ENCODE data around the gene SEMA4A.
A peak's percentile ranks its signal among the peaks of the same experiment; 100 is the strongest.

The SEMA4A gene

DNA sequence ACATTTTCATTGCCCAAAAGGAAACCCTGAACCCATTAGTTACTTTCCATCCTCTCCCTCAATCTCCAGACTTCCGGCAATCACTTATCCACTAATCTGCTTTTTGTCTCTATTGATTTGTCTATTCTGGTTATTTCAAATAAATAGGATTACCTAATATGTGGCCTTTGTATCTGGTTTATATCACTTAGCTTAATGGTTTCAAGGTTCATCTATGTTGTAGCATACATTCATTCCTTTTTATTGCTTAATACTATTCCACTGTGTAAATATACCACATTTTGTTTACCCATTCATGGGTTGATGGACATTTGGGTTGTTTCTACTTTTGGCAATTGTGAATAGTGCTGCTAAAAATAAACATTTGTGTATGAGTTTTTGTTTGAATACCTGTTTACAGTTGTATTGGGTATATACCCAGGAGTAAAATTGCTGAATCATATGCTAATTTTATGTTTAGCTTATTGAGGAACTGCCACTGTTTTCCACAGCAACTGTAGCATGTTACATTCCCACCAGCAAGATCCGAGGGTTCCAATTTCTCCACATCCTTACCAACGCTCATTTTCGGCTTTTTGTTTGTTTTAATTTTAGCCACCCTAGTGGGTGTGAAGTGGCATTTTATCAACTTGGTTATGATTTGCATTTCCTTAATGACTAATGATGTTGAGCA lies 38.0 kb downstream of the SEMA4A start:
- TF ChIP-seq SUZ12 (IDR thresholded peaks at IDR 0.05; ENCODE audit: extremely low read depth, insufficient read depth, insufficient read length) (no peak), ZNF274 (IDR thresholded peaks at IDR 0.05; ENCODE audit: low read depth, low read length) (no peak), YY1 (IDR thresholded peaks at IDR 0.05; ENCODE audit: insufficient read depth, insufficient read length) (no peak)
- Histone ChIP-seq H3K36me3 (ENCODE audit: insufficient read depth, insufficient read length, low read length) (peaks cover 12% of the 10 kb centered on the region), H3K27me3 (ENCODE audit: insufficient read depth, insufficient read length) (no peaks in the 10 kb centered on the region), H3K9me3 (ENCODE audit: insufficient read depth, low read length) (peaks cover 36% of the 10 kb centered on the region), H3K9ac (ENCODE audit: insufficient read length, low read depth) (no peak overlapping the region), H3K4me3 (ENCODE audit: insufficient read length, low read depth) (no peak overlapping the region), H3K4me1 (ENCODE audit: insufficient read depth, insufficient read length) (no peaks in the 10 kb centered on the region)
- DNase-seq (ENCODE audit: low read depth, low spot score): no peak

DNA sequence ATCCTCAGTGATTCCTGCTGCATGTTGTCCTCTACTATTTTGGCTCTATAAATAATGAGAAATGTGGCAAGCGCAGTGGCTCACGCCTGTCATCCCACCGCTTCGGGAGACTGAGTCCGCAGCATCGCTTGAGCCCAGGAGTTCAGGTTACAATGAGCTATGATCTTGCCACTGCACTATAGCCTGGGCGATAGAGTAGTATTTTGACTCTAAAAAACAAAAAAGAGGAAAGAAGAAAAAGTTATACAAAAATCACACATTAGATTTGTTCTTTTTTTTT lies 39.8 kb downstream of the SEMA4A start:
- peak overlapping the region; percentile 86 for H3K9ac ChIP-seq (ENCODE audit: insufficient read length, low read depth)
- H3K27me3 ChIP-seq (ENCODE audit: insufficient read depth, insufficient read length): no peaks in the 10 kb centered on the region
- TF ChIP-seq SUZ12 (IDR thresholded peaks at IDR 0.05; ENCODE audit: extremely low read depth, insufficient read depth, insufficient read length): no peak
- no peak for TF ChIP-seq ZNF274 (IDR thresholded peaks at IDR 0.05; ENCODE audit: low read depth, low read length)
- TF ChIP-seq YY1 (IDR thresholded peaks at IDR 0.05; ENCODE audit: insufficient read depth, insufficient read length): no peak
- no peaks in the 10 kb centered on the region for H3K4me1 ChIP-seq (ENCODE audit: insufficient read depth, insufficient read length)
- H3K4me3 ChIP-seq (ENCODE audit: insufficient read length, low read depth): peak overlapping the region; percentile 83
- DNase-seq (ENCODE audit: low read depth, low spot score): no peak
- H3K36me3 ChIP-seq (ENCODE audit: insufficient read depth, insufficient read length, low read length): peaks cover 28% of the 10 kb centered on the region
- peaks cover 21% of the 10 kb centered on the region for H3K9me3 ChIP-seq (ENCODE audit: insufficient read depth, low read length)

DNA sequence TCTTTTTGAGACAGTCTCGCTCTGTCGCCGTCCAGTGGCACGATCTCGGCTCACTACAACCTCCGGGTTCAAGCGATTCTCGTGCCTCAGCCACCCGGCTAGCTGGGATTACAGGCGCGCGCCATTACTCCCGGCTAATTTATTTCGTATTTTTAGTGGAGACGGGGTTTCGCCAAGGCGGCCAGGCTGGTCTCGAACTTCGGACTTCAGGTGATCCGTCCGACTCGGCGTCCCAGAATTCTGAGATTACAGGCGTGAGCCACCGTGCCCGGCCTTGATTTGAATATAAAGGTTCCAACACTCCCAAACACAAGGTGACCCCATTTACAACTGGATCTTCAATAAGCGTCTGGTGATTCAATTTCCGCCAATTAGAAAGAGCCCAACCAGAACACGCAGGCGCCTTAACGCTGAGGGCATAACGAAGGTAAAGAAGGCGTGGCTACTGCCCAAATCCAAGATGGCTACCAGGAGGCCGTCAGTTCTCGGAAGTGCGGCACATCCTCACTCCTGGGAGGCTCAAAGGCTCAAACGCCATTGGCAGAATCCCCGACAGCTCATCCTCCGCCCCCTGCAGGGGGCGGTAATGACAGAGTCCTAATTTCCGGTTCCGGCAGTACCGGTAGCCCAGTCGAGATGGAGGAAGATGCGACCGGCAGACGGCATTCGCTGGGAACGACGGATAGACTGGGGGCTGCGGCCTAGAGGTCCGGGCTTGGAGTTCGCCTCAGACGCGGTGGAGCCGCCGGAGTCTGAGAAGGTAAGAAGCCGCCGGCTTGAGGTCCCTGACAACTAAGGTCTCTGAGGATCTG lies 40.3 kb downstream of the SEMA4A start, which contains the start of gene SLC25A44:
Gene SLC25A44 (plus strand): TSS at position 617 of the 812 bp plus-strand sequence. CDS start 5,744 bp downstream, outside the sequence.
- Histone ChIP-seq H3K27me3 (ENCODE audit: insufficient read depth, insufficient read length) (no peaks in the 10 kb centered on the region), H3K36me3 (ENCODE audit: insufficient read depth, insufficient read length, low read length) (peaks cover 30% of the 10 kb centered on the region), H3K9me3 (ENCODE audit: insufficient read depth, low read length) (peaks cover 16% of the 10 kb centered on the region), H3K4me1 (ENCODE audit: insufficient read depth, insufficient read length) (no peaks in the 10 kb centered on the region), H3K4me3 (ENCODE audit: insufficient read length, low read depth) (peak within 1 kb of the TSS; percentile 83), H3K9ac (ENCODE audit: insufficient read length, low read depth) (peak within 1 kb of the TSS; percentile 86)
- peak; percentile 100 for DNase-seq (ENCODE audit: low read depth, low spot score)
- TF ChIP-seq SUZ12 (IDR thresholded peaks at IDR 0.05; ENCODE audit: extremely low read depth, insufficient read depth, insufficient read length) (no peak), YY1 (IDR thresholded peaks at IDR 0.05; ENCODE audit: insufficient read depth, insufficient read length) (peak; percentile 99), ZNF274 (IDR thresholded peaks at IDR 0.05; ENCODE audit: low read depth, low read length) (no peak)

DNA sequence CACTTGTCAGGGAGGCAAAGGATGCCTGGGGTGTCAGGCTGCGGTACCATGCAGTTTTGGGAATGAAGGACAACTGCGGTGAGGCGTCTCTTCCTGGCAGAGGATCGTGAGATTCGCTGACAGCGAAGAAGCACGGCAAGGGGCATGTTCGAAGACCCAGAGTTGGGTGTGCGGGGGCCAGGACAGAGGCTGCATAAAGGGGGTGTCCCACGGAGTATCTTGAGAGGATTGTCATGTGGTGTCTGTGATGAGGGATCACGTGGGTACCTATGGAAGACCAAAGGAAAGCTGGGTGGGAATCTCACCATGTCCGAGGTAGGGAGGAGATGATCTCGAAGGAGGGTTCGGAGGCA lies 40.9 kb downstream of the SEMA4A start:
- Histone ChIP-seq H3K4me3 (ENCODE audit: insufficient read length, low read depth) (peak overlapping the region; percentile 83), H3K9ac (ENCODE audit: insufficient read length, low read depth) (peak overlapping the region; percentile 82), H3K36me3 (ENCODE audit: insufficient read depth, insufficient read length, low read length) (peaks cover 36% of the 10 kb centered on the region), H3K4me1 (ENCODE audit: insufficient read depth, insufficient read length) (no peaks in the 10 kb centered on the region), H3K9me3 (ENCODE audit: insufficient read depth, low read length) (peaks cover 10% of the 10 kb centered on the region), H3K27me3 (ENCODE audit: insufficient read depth, insufficient read length) (no peaks in the 10 kb centered on the region)
- TF ChIP-seq SUZ12 (IDR thresholded peaks at IDR 0.05; ENCODE audit: extremely low read depth, insufficient read depth, insufficient read length) (no peak), YY1 (IDR thresholded peaks at IDR 0.05; ENCODE audit: insufficient read depth, insufficient read length) (no peak), ZNF274 (IDR thresholded peaks at IDR 0.05; ENCODE audit: low read depth, low read length) (no peak)
- DNase-seq (ENCODE audit: low read depth, low spot score): no peak

DNA sequence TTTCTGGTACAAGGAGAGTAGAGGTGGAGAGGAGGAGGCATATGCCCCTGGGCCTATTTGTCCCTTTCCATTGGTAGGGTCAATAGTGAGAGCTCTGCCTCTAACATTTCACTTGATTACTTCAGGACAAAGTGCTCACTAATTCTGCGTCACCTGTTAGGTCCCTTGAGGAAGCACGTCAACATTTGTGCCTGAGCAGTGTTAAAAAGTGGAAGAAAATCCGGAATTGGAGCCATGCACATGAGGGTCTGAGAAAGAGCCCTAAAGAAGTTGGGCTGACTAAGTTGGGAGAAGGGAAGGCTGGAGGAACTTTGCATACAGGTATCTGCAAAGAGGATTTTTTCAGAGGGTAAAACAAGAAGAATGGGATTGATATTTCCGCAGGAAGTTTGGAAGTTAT lies 42.5 kb downstream of the SEMA4A start:
- no peaks in the 10 kb centered on the region for H3K27me3 ChIP-seq (ENCODE audit: insufficient read depth, insufficient read length)
- no peak overlapping the region for H3K9ac ChIP-seq (ENCODE audit: insufficient read length, low read depth)
- H3K9me3 ChIP-seq (ENCODE audit: insufficient read depth, low read length): no peaks in the 10 kb centered on the region
- DNase-seq (ENCODE audit: low read depth, low spot score): no peak
- no peak for TF ChIP-seq ZNF274 (IDR thresholded peaks at IDR 0.05; ENCODE audit: low read depth, low read length)
- no peak for TF ChIP-seq YY1 (IDR thresholded peaks at IDR 0.05; ENCODE audit: insufficient read depth, insufficient read length)
- no peak for TF ChIP-seq SUZ12 (IDR thresholded peaks at IDR 0.05; ENCODE audit: extremely low read depth, insufficient read depth, insufficient read length)
- peaks cover 4% of the 10 kb centered on the region for H3K4me1 ChIP-seq (ENCODE audit: insufficient read depth, insufficient read length)
- no peak overlapping the region for H3K4me3 ChIP-seq (ENCODE audit: insufficient read length, low read depth)
- H3K36me3 ChIP-seq (ENCODE audit: insufficient read depth, insufficient read length, low read length): peaks cover 49% of the 10 kb centered on the region

DNA sequence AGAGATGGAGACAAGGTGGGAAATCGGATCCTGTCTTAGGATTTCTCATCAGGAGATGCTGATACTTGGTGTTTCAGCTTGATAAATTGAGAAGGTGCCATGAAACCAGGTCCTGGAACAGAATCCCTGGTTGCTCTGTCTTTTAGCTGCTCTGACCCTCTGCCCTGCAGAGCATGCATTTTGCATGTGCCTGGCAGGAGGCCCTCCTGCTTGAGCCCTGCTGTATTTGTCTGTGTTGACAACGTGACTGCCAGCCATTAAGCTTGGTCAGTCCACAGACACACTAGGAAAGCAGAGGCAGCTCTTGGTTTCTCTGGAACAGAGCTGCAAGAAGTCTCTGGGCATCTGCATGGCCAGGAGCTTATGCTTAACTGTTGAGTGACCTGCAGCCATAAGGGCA lies 43.1 kb downstream of the SEMA4A start:
- Histone ChIP-seq H3K36me3 (ENCODE audit: insufficient read depth, insufficient read length, low read length) (peaks cover 55% of the 10 kb centered on the region), H3K4me3 (ENCODE audit: insufficient read length, low read depth) (no peak overlapping the region), H3K9ac (ENCODE audit: insufficient read length, low read depth) (no peak overlapping the region), H3K27me3 (ENCODE audit: insufficient read depth, insufficient read length) (no peaks in the 10 kb centered on the region), H3K9me3 (ENCODE audit: insufficient read depth, low read length) (no peaks in the 10 kb centered on the region), H3K4me1 (ENCODE audit: insufficient read depth, insufficient read length) (peaks cover 4% of the 10 kb centered on the region)
- DNase-seq (ENCODE audit: low read depth, low spot score): no peak
- TF ChIP-seq YY1 (IDR thresholded peaks at IDR 0.05; ENCODE audit: insufficient read depth, insufficient read length): no peak
- no peak for TF ChIP-seq SUZ12 (IDR thresholded peaks at IDR 0.05; ENCODE audit: extremely low read depth, insufficient read depth, insufficient read length)
- TF ChIP-seq ZNF274 (IDR thresholded peaks at IDR 0.05; ENCODE audit: low read depth, low read length): no peak

DNA sequence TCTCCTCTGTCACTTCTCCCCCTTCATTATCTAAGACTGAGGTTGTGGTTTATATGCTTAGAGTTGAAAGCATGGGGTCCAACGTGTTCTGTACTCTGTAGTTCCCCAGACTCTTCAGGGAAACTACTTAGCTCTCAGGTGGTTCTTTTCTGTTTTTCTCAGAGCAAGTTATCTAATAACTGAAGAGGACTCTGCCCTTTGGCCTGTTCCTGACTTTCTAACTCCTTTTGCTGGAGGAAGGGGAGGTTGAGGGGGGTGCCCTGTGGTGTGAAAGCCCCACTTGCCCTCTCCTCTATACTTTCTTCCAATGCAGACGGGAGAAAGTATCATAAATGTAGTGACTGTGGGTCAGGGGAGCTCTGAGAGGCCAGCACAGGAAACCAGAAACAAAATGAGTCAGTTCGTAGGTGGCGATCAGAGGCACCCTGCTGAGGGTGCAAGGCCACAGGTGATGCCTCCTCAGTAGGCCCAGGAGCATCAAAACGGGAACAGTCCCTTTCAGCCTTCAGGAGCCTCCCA lies 45.5 kb downstream of the SEMA4A start:
- Histone ChIP-seq H3K9me3 (ENCODE audit: insufficient read depth, low read length) (no peaks in the 10 kb centered on the region), H3K36me3 (ENCODE audit: insufficient read depth, insufficient read length, low read length) (peaks cover 70% of the 10 kb centered on the region), H3K27me3 (ENCODE audit: insufficient read depth, insufficient read length) (no peaks in the 10 kb centered on the region), H3K4me1 (ENCODE audit: insufficient read depth, insufficient read length) (peaks cover 4% of the 10 kb centered on the region), H3K9ac (ENCODE audit: insufficient read length, low read depth) (no peak overlapping the region), H3K4me3 (ENCODE audit: insufficient read length, low read depth) (no peak overlapping the region)
- DNase-seq (ENCODE audit: low read depth, low spot score): no peak
- TF ChIP-seq ZNF274 (IDR thresholded peaks at IDR 0.05; ENCODE audit: low read depth, low read length) (no peak), YY1 (IDR thresholded peaks at IDR 0.05; ENCODE audit: insufficient read depth, insufficient read length) (no peak), SUZ12 (IDR thresholded peaks at IDR 0.05; ENCODE audit: extremely low read depth, insufficient read depth, insufficient read length) (no peak)

All from NT2/D1 (cell line).